ENCODE data around the gene CDC42BPA.

- TF ChIP-seq EZH2 (IDR thresholded peaks at IDR 0.05; ENCODE audit: low read length) (no peak), CTCF (optimal IDR thresholded peaks at IDR 0.05 in 1 of 3, IDR thresholded peaks at IDR 0.05 in 1 of 3, conservative IDR thresholded peaks at IDR 0.05 in 1 of 3; ENCODE audit: extremely low read depth in 1 of 3, insufficient read depth in 2 of 3, low read length in 3 of 3) (no peak)
These were observed 223.9 kb downstream of the CDC42BPA start for GRCh38 chr1:227094249-227094966.
